HG02981 (cell line): ENCODE measurements around the gene XPC.

ENCODE experiments used
- ATAC-seq: cut with Tn5 transposase; IDR thresholded peaks from one replicate; pipeline ENCODE4 v1.9.1; 2021; ENCODE audit warnings: mild to moderate bottlenecking, moderate library complexity; ENCODE audit not compliant: unreplicated experiment

The XPC gene

DNA sequence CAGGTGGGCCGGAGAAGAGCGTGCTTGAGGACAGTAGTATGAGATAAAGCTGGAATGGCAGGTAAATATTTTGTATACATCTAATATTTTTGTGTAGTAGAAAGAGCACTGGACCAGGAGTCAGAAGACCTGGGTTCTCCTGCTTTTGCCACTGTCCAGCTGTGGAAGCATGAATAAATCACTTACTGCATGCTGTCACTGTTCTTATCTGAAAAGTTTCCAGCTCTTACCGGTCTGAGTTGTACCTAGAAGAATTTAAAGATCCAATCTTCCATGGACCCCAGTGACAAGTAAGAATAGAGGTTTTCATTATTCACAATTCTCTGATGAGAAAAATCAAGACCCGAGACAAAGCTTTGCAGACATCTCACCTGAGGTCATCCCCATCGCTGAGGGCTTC, 5.9 kb downstream of the XPC start:
- no peak for ATAC-seq

GRCh38 chr3:14170531-14171159, 7.8 kb downstream of the XPC start:
- ATAC-seq = no peak

DNA sequence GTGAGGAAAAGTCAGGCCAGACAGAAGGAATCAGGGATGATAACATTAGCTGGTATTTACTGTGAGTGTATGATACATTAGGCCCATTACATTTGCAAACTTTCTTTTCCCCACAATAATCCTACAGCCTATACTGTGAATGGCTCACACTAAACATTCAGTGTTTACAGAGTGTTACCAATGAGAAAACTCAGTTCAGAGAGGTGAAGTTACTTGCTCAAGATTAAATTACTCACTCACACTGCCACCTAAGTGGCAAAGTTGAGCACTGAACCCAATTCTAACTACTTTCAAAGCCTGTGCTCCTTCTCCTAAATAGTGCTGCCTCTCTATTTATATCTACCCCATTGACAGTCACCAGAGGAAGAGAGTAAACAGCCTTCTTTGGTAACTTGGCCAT, 8.5 kb downstream of the XPC start:
- no peak for ATAC-seq

DNA sequence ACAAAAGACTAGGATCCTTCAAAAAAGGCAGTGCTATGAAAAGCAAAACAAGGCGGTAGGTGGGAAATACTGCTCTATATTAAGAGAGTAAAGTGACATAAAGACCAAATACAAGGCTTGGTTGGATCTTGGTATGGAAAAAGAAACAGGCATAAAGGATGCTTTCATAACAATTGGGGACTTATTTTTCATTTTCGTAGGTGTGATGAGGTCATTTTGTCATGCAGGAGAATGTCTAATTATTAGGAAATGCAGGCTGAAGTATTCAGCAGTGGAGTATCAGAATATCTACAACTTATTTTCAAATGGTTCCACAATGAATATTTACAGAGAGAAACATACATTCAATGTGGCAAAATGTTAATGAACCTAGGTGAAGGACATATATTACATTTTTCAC, 9.0 kb downstream of the XPC start:
- ATAC-seq = no peak

- ATAC-seq = no peak
These were observed 11.4 kb downstream of the XPC start for GRCh38 chr3:14166877-14167603.

DNA sequence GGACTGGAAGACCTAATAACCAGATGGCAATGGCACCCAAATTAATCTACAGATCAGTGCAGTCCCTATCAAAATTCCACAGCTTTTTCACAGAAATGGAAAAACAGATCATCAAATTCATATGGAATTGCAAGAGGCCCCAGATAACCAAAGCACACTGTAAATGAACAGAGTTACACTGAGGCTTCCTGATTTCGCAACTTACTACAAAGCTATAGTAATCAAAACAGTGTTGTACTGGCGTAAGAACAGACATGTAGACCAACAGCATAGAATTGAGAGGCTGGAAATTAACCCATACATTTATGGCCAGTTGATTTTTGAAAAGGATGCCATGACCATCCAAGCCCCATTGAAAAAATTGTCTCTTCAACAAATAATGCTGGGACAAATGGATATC, 16.2 kb downstream of the XPC start:
- ATAC-seq = no peak

DNA sequence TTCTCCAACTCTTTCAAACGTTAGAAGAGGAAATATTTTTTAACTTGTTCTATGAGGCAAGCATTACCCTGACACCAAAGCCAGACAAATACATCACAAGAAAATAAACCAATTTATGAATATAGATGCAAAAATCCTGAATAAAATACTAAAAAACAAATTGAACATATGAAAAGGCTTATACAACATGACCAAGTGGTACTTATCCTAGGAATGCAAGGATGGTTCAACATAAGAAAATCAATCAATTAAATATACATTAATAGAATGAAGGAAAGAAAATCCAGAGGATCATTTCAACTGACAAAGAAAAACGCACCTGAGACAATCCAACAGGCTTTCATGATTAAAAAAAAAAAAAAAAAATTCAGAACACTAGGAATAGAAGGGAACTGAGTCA, 17.1 kb downstream of the XPC start:
- no peak for ATAC-seq

DNA sequence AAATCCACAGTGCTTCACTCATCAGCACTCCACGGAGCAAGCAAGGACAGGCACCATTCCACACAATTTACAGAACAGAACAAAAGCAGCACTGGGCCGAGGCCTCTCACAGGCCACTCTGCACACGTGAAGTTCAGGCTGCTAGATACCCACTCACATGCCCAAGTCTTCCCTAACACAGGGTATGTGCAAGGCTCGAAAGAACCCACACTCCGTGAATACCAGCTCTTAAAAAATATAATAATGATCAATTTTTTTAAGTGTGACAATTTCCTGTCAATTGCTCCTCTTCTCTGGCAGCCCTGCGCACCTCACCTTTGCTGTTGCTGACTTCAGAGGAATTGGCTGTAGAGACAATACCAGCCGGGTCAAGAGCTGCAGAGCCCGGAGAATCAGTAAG, 19.0 kb downstream of the XPC start:
- ATAC-seq = no peak

- no peak for ATAC-seq
These were observed 20.0 kb downstream of the XPC start for GRCh38 chr3:14158370-14158769.

DNA sequence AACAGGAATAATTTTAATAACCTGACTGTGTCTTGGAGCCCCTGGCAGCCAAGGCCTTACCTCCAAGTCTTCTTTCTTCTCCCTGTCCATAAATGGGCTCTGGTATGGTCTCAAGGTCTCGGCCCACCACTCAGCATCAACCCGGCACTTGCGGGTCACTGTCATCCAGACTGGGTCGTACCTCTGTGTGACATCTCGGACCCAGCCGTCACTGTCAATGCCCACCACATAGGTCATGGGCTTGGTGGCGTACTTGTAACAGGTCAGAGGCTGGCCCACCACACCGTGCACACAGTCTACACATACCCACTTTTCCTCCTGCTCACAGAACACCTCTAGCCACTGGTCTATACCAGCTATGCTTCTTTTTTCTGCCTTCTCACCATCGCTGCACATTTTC, 20.4 kb downstream of the XPC start:
- no peak for ATAC-seq

DNA sequence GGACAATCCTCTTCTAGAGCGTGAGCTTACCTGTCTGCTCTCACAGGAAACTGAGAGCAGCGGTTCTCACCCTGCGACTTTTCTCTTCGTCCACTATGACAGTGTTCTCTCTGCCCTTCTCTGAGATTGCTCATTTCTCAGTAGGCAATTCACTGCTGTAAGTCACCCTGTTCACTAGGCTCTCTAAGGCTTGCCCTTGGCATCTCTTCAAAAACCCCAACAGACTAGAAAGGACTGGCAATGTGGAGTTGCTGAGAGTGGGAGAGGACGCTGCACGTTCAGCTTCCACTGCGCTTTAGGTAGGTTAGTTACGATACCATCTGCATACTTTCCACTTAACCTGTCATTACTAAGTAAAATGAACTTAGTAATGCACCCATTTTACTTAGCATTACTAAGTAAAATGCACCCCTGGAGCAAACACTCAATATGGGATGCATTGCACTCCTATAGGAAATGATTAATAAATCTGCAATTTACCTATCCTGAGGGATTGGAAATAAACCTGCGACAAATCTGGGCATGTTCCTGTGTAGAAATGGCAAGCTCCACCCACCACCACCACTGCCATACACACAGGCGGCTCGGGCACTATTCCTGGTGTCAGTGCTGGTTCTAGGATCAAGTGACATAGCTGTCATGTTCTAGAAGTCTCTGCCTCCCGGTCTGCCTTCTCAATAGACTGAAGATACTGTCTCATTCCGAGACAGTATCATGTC, 21.4 kb downstream of the XPC start:
- ATAC-seq = no peak

- no peak for ATAC-seq
These were observed 22.2 kb downstream of the XPC start for GRCh38 chr3:14156201-14156600.

GRCh38 chr3:14154895-14155440, 23.4 kb downstream of the XPC start:
- ATAC-seq = no peak

- no peak for ATAC-seq
These were observed 24.1 kb downstream of the XPC start for GRCh38 chr3:14154276-14154675.

DNA sequence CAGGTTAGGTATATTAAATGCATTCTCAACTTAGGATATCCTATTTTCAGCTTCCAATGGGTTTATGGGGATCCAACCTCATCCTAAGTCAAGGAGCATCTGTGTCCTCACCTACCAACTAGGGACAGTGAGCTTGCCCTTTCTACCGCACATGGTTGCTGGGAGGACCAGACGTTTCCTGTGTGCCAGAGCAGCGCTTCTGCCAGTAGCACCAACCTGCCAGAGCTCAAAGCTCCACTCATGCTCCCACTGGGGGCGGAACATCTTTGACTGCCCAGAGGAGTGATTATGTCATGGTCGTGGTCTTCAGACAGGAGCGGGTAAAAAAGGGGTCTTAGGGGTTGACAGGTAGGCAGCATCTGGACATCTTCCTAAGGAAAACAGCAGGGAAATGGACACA, 24.7 kb downstream of the XPC start:
- ATAC-seq = no peak

DNA sequence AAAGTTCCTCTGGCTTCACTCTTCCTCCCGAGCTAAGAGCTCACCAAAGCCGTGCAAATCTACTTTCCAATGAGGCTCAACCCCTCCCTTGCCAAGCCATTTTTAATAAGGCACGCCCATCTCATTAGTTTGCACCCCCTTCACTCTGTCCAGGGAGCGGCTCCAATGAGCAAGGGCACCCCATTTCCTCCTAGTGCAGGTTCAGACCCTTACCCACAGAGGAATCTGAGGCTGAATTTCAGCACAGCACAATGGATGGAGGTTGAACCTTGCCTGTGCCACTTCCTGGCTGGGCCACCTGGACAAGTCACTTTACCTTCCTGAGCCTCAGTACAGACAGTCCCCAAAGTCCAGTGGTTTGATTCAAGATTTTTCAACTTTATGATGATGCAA, 25.4 kb downstream of the XPC start:
- ATAC-seq = no peak

DNA sequence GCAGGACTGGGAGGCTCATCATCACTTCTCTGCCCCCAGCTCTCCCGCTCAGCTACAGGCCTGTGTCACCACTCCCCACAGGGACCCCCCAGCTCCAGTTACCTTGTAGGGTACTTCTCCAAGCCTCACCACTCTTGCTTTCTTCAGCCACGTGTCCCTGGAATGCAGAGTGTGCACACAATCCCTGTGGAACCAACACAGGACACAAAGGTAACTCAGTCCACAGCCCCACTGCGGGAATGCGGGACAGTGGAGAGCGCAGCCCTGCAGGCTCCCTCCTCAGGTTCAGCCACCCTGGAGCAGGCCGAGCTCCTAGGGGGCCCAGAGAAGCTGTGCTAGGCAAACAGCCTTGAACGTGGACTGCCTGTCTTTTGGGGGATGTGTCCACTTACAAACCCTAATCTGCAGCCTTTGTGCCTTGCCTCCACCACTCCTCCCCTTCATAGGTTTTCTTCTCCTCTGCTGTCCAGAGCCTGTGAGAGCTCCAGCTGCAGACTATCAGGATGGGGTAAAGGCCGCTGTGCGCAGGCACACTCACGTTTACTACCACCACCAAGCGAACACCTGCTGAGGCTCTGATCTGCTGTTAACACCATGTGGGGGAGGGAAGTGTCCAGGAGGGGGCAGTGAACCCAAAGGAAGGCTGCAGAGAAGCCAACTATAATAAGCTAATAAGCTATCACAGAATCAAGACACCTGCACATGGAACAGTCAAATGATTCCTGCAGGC, 26.0 kb downstream of the XPC start:
- no peak for ATAC-seq

GRCh38 chr3:14151471-14152083, 26.8 kb downstream of the XPC start:
- no peak for ATAC-seq

GRCh38 chr3:14150491-14151230, 27.7 kb downstream of the XPC start:
- ATAC-seq = no peak

GRCh38 chr3:14150078-14150477, 28.3 kb downstream of the XPC start:
- no peak for ATAC-seq
